Forelimb muscle (tissue), 1 donor: ENCODE data around the gene GJA9. TPM values are rescaled to one million over a fixed set of nuclear protein-coding genes. Genes with fewer than 3 reads are reported as not detected.

Source experiments
- DNase-seq: peaks from one replicate; pipeline ENCODE4 v3.0.0-alpha.2; 2013; ENCODE audit warnings: low read depth
- polyA plus RNA-seq: library from polyadenylated mRNA; unstranded; fragments of 120-200 nt; gene quantifications from one replicate; pipeline ENCODE4 v1.2.1, GENCODE V29; 2013; ENCODE audit not compliant: insufficient read length

The GJA9 gene
- polyA plus RNA-seq, 1 donor, result 0.33 TPM

DNA sequence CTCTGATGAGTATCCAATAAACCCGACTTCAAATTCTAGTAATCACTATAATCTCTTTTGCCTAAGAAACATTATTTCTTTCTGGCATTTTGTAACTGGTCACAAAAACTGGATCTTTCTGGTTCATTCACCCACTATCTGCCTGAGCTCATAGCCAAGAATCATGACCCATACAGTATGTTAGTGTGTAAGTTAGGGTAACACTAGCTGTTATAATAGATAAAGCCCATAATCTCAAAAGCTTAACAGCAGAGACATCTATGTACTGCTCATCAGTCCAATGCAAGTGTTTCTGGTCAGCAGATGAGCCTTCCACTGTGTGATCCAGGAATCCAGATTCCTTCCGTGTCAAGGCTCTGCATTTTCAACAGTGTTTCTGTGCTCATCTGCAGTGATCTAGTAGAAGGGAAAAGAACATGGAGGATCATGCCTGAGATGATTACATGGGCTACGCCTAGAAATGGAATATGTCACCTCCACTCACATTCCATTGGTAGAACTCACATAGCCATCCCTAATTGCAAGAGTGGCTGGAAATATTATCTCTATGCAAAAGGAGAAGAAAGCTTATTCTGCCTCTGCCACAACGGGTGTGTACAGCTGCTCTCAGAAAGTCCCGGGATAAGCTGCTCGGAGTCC is 49.5 kb downstream of the GJA9 start:
- DNase-seq, result no peak

DNA sequence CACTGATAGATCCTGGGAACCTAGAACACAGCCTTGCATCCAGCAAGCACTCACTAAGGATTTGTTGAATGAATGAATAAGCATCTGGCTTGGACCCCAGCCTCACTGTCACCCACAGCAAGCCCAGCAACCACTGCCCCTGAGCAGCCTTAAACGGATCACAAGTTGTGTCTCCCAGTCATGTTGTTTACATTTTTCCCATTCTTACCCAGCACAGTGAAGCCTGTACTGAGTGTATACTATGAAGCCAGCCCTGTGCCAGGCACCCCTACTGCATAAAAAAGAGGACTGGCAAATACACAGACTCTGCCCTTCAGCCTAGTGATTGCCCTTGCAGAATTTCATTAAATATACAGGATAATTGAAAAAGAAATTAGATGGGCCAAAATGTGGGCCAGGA is 52.0 kb downstream of the GJA9 start:
- DNase-seq, result no peak

DNA sequence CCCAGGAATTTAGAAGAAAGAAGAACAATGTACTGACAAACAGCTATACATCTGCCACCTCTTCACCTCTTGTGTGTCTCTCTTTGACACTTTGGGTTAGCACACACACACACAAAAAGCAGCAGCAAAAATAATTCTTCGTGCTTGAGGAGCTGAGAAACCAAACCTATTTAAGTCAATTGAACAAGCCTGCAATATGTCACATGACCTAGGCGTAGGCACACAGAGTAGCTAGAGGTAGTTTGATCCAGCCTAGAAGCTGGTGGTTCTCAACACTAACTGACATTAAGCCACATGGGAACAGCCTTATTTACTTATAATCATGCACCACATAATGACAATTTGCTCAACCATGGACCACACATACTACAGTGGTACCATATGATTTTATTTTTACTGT is 54.1 kb downstream of the GJA9 start:
- DNase-seq, result no peak

DNA sequence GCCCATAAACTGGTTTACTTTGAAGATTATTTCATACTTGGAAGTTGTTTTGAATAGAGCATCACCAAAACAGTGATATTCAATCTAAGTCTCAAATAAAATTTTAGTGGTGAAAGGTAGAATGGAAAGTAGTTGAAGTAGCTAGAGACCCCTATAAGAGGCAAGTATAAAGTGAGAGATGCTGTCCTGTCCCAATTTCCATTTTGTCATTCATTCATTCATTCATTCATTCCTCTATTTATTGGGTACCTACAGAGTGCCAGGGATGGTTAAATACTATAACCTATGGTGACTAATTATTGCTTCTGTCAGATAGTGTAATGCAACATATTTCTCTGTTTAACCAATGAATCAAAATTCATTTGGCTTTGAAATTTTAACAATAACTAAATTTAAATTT is 54.5 kb downstream of the GJA9 start:
- no peak for DNase-seq

DNA sequence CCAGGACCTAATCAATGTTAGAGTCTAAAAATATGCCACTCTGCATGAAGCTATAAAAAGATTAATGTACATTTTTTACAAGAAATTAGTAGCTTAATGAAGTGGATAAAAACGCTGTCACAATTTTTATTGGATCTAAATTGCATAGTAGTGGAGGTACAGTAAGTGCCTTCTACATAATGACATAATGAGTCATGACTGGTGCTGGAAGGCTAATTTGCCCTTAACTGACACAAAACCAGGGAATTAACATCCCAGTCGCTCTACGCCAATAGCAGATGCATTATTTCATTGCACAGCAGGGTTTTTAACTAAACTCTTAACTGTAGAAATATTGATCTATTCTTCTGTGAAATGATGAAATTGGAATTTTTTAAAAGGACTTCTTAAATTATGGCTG is 55.1 kb downstream of the GJA9 start:
- no peak for DNase-seq

Other genes with a start within 250 kb of the GJA9 start
- 18.8 TPM for gene RRAGC, start 21.8 kb downstream of the GJA9 start, polyA plus RNA-seq
- gene MYCBP, start 8.2 kb downstream of the GJA9 start, polyA plus RNA-seq, result 22.7 TPM
- 0.53 TPM for gene RHBDL2, start 60.2 kb upstream of the GJA9 start, polyA plus RNA-seq
- gene AKIRIN1, start 109.7 kb upstream of the GJA9 start, polyA plus RNA-seq, result 37.3 TPM
- 253 TPM for gene NDUFS5, start 144.8 kb upstream of the GJA9 start, polyA plus RNA-seq